Erythroblast (primary cell): ENCODE results near the gene CDKL1.

Experiments
- GATA1 ChIP-seq: IDR thresholded peaks from 2 replicates; pipeline ENCODE4 v1.6.1; 2011; ENCODE audit warnings: low read depth, mild to moderate bottlenecking, control low read depth, low read length, moderate library complexity
- POLR2A ChIP-seq: IDR thresholded peaks from 2 replicates; pipeline ENCODE4 v1.6.1; 2011; ENCODE audit warnings: mild to moderate bottlenecking, low read length

- TF ChIP-seq POLR2A (no peak), GATA1 (no peak)
Measured at GRCh38 chr14:50373959-50374358, 22.7 kb downstream of the CDKL1 start.
